Mesenchymal stem cell (in vitro differentiated cells and primary cell): ENCODE data around the gene METTL18.

Experiments
- DNase-seq: peaks from one replicate; pipeline ENCODE4 v3.0.0-alpha.2; 2013
- H2AFZ ChIP-seq: one replicate; pipeline ENCODE4 v1.6.1; 2013; ENCODE audit warnings: low read depth, mild to moderate bottlenecking, control low read depth, inconsistent platforms, low read length, moderate library complexity
- H2AK5ac ChIP-seq: 2 replicates; pipeline ENCODE4 v1.6.1; 2013; ENCODE audit warnings: low read length, moderate library complexity, mild to moderate bottlenecking, inconsistent platforms; ENCODE audit not compliant: severe bottlenecking
- H2BK120ac ChIP-seq: one replicate; pipeline ENCODE4 v1.6.1; 2013; ENCODE audit warnings: low read depth, mild to moderate bottlenecking, inconsistent platforms, low read length, moderate library complexity
- H2BK12ac ChIP-seq, 2 experiments: one replicate each; pipeline ENCODE4 v1.6.1; 2013; ENCODE audit warnings: inconsistent platforms in 2 of 2, low read length in 2 of 2, mild to moderate bottlenecking in 2 of 2, moderate library complexity in 2 of 2, control low read depth in 1 of 2
- H2BK15ac ChIP-seq: one replicate; pipeline ENCODE4 v1.6.1; 2013; ENCODE audit warnings: mild to moderate bottlenecking, low read depth, inconsistent platforms; ENCODE audit not compliant: poor library complexity, severe bottlenecking
- H2BK5ac ChIP-seq: 2 replicates; pipeline ENCODE4 v1.6.1; 2013; ENCODE audit warnings: low read depth, mild to moderate bottlenecking, low read length, control low read depth, inconsistent platforms; ENCODE audit not compliant: poor library complexity, severe bottlenecking
- H3K14ac ChIP-seq, 2 experiments: one replicate each; pipeline ENCODE4 v1.6.1; 2013; ENCODE audit warnings: inconsistent platforms in 2 of 2, low read length in 2 of 2, control low read depth in 1 of 2, mild to moderate bottlenecking in 1 of 2, moderate library complexity in 1 of 2
- H3K18ac ChIP-seq, 2 experiments: one replicate each; pipeline ENCODE4 v1.6.1; 2013; ENCODE audit warnings: inconsistent platforms in 2 of 2, low read length in 2 of 2, control low read depth in 1 of 2, low read depth in 1 of 2, mild to moderate bottlenecking in 1 of 2
- H3K23ac ChIP-seq, 2 experiments: one replicate each; pipeline ENCODE4 v1.6.1; 2013; ENCODE audit warnings: inconsistent platforms in 2 of 2, low read length in 2 of 2, mild to moderate bottlenecking in 2 of 2, moderate library complexity in 2 of 2, control low read depth in 1 of 2
- H3K27ac ChIP-seq: 2 replicates; pipeline ENCODE4 v1.5.1; 2013; ENCODE audit warnings: mild to moderate bottlenecking, moderate library complexity, low read length, control low read depth, inconsistent platforms; ENCODE audit not compliant: poor library complexity, severe bottlenecking
- H3K27me3 ChIP-seq, 2 experiments: 2 replicates each; pipeline versions ENCODE4 v1.6.1 to v1.7.0; 2013; ENCODE audit warnings: low read length in 2 of 2, mild to moderate bottlenecking in 2 of 2, moderate library complexity in 2 of 2, control low read depth in 1 of 2, inconsistent platforms in 1 of 2; ENCODE audit not compliant: control insufficient read depth in 1 of 2, insufficient read depth in 1 of 2
- H3K36me3 ChIP-seq, 2 experiments: 2 replicates each; pipeline versions ENCODE4 v1.6.1 to v1.7.0; 2013; ENCODE audit warnings: low read length in 2 of 2, control low read depth in 1 of 2, inconsistent platforms in 1 of 2, low read depth in 1 of 2, mild to moderate bottlenecking in 1 of 2; ENCODE audit not compliant: insufficient read depth in 2 of 2, control insufficient read depth in 1 of 2
- H3K4ac ChIP-seq, 2 experiments: one replicate each; pipeline ENCODE4 v1.6.1; 2013; ENCODE audit warnings: inconsistent platforms in 2 of 2, low read length in 2 of 2, mild to moderate bottlenecking in 2 of 2, moderate library complexity in 2 of 2, control low read depth in 1 of 2, low read depth in 1 of 2
- H3K4me1 ChIP-seq: 2 replicates; pipeline ENCODE4 v1.6.1; 2013; ENCODE audit warnings: low read depth, low read length, control low read depth; ENCODE audit not compliant: control insufficient read depth, insufficient read depth
- H3K4me2 ChIP-seq: 2 replicates; pipeline ENCODE4 v1.6.1; 2013; ENCODE audit warnings: low read length, mild to moderate bottlenecking, inconsistent platforms; ENCODE audit not compliant: poor library complexity, severe bottlenecking
- H3K4me3 ChIP-seq, 2 experiments: 2 replicates each; pipeline versions ENCODE4 v1.5.1 to v1.7.0; 2013; ENCODE audit warnings: low read length in 2 of 2, mild to moderate bottlenecking in 2 of 2, control low read depth in 1 of 2, low read depth in 1 of 2; ENCODE audit not compliant: insufficient read depth in 1 of 2
- H3K79me1 ChIP-seq: replicated peaks from 2 replicates; pipeline ENCODE4 v1.6.1; 2013; ENCODE audit warnings: mild to moderate bottlenecking, control low read depth, low read length, inconsistent platforms; ENCODE audit not compliant: poor library complexity, severe bottlenecking
- H3K9ac ChIP-seq: 2 replicates; pipeline ENCODE4 v1.7.0; 2013; ENCODE audit warnings: mild to moderate bottlenecking, low read length, moderate library complexity
- H3K9me3 ChIP-seq: 2 replicates; pipeline ENCODE4 v1.7.0; 2013; ENCODE audit warnings: mild to moderate bottlenecking, low read length; ENCODE audit not compliant: control insufficient read depth
- H4K8ac ChIP-seq: one replicate; pipeline ENCODE4 v1.6.1; 2013; ENCODE audit warnings: inconsistent platforms, mild to moderate bottlenecking, low read length, moderate library complexity
- H4K91ac ChIP-seq: one replicate; pipeline ENCODE4 v1.6.1; 2013; ENCODE audit warnings: mild to moderate bottlenecking, low read length, inconsistent platforms
- WGBS: methylation state at CpG from one replicate; pipeline ENCODE4 v1.1.7; 2013; ENCODE audit warnings: mixed read lengths; 5-methylcytosine and 5-hydroxymethylcytosine counted together

Gene METTL18

GRCh38 chr1:169797281-169797680 lies 2.6 kb upstream of the METTL18 start:
- Histone ChIP-seq H3K27me3 (no peaks in the 10 kb centered on the region), H2BK5ac (no peak overlapping the region), H3K4me3 (no peak overlapping the region), H2AK5ac (no peak overlapping the region), H3K14ac (no peak overlapping the region), H3K79me1 (peaks cover 17% of the 10 kb centered on the region), H2BK12ac (no peak overlapping the region), H3K4ac (no peak overlapping the region), H4K91ac (no peak overlapping the region), H2BK120ac (no peak overlapping the region), H3K9ac (no peak overlapping the region), H3K4me1 (peaks cover 1% of the 10 kb centered on the region), H3K23ac (no peak overlapping the region), H3K27ac (no peak overlapping the region), H2AFZ (no peak overlapping the region), H3K9me3 (no peaks in the 10 kb centered on the region), H3K4me2 (no peak overlapping the region), H3K36me3 (no peaks in the 10 kb centered on the region), H3K18ac (no peak overlapping the region), H4K8ac (no peak overlapping the region), H2BK15ac (no peak overlapping the region)
- no peak for DNase-seq
- 97% methylated on average over 5 of the region's 5 CpGs for WGBS

- Histone ChIP-seq H3K4me1 (peaks cover 1% of the 10 kb centered on the region), H3K9ac (peak overlapping the region; percentile 96), H3K36me3 (no peaks in the 10 kb centered on the region), H2BK12ac (no peak overlapping the region), H3K23ac (no peak overlapping the region), H3K14ac (no peak overlapping the region), H3K4me3 (peak overlapping the region in 1 of 2 experiments; percentile 97), H2BK120ac (no peak overlapping the region), H3K9me3 (no peaks in the 10 kb centered on the region), H3K27ac (no peak overlapping the region), H2AK5ac (no peak overlapping the region), H2AFZ (no peak overlapping the region), H2BK5ac (no peak overlapping the region), H4K91ac (no peak overlapping the region), H2BK15ac (no peak overlapping the region), H3K4me2 (no peak overlapping the region), H3K27me3 (no peaks in the 10 kb centered on the region), H4K8ac (no peak overlapping the region), H3K18ac (no peak overlapping the region), H3K4ac (no peak overlapping the region), H3K79me1 (peaks cover 17% of the 10 kb centered on the region)
- DNase-seq: no peak
- WGBS: 91% methylated on average over 7 of the region's 7 CpGs
These were observed 1.6 kb upstream of the METTL18 start for GRCh38 chr1:169796274-169796810.

GRCh38 chr1:169795687-169796086 lies 980 bp upstream of the METTL18 start:
- Histone ChIP-seq H3K27ac (no peak overlapping the region), H2BK12ac (no peak overlapping the region), H4K8ac (no peak overlapping the region), H2AFZ (no peak overlapping the region), H3K4me3 (peak overlapping the region in 1 of 2 experiments; percentile 97), H3K14ac (no peak overlapping the region), H3K4me2 (peak overlapping the region; percentile 17), H3K27me3 (no peaks in the 10 kb centered on the region), H3K23ac (no peak overlapping the region), H3K4ac (no peak overlapping the region), H3K4me1 (peaks cover 1% of the 10 kb centered on the region), H3K18ac (no peak overlapping the region), H3K36me3 (no peaks in the 10 kb centered on the region), H3K79me1 (peaks cover 15% of the 10 kb centered on the region), H3K9me3 (no peaks in the 10 kb centered on the region), H3K9ac (peak overlapping the region; percentile 96), H2BK15ac (no peak overlapping the region), H2BK120ac (no peak overlapping the region), H4K91ac (no peak overlapping the region), H2AK5ac (no peak overlapping the region), H2BK5ac (no peak overlapping the region)
- peak; percentile 31 for DNase-seq
- WGBS: 13% methylated on average over 2 of the region's 5 CpGs

GRCh38 chr1:169793730-169794129 lies 977 bp downstream of the METTL18 start:
- H3K79me1 ChIP-seq: peaks cover 9% of the 10 kb centered on the region
- H3K27me3 ChIP-seq: no peaks in the 10 kb centered on the region

More at GRCh38 chr1:169793730-169794129, 977 bp downstream of the METTL18 start:
- Histone ChIP-seq H2AFZ (no peak overlapping the region), H2BK120ac (no peak overlapping the region), H2AK5ac (no peak overlapping the region), H2BK5ac (no peak overlapping the region), H4K91ac (no peak overlapping the region), H3K36me3 (no peaks in the 10 kb centered on the region), H3K9me3 (no peaks in the 10 kb centered on the region), H3K14ac (no peak overlapping the region), H3K23ac (no peak overlapping the region), H3K4me3 (peak overlapping the region in 1 of 2 experiments; percentile 97), H4K8ac (no peak overlapping the region), H2BK15ac (no peak overlapping the region), H3K27ac (no peak overlapping the region), H2BK12ac (no peak overlapping the region), H3K18ac (no peak overlapping the region), H3K9ac (peak overlapping the region; percentile 96), H3K4me2 (peak overlapping the region; percentile 81), H3K4ac (no peak overlapping the region), H3K4me1 (peaks cover 1% of the 10 kb centered on the region)
- no CpG with 5 or more reads among the region's 1 CpG for WGBS
- no peak for DNase-seq
